Skeletal muscle satellite cell (primary cell): ENCODE measurements around the gene RIN3.

Experiments used
- H3K27me3 ChIP-seq: 2 replicates; pipeline ENCODE4 v1.7.0; 2013; ENCODE audit warnings: low read length; ENCODE audit not compliant: control insufficient read depth, insufficient read depth
- H3K36me3 ChIP-seq: 2 replicates; pipeline ENCODE4 v1.7.0; 2013; ENCODE audit warnings: mild to moderate bottlenecking, control low read depth, low read length; ENCODE audit not compliant: insufficient read depth
- H3K4me1 ChIP-seq: 2 replicates; pipeline ENCODE4 v1.7.0; 2013; ENCODE audit warnings: low read length; ENCODE audit not compliant: control insufficient read depth, insufficient read depth
- H3K4me2 ChIP-seq: 2 replicates; pipeline ENCODE4 v1.7.0; 2013; ENCODE audit warnings: mild to moderate bottlenecking, low read length
- H3K4me3 ChIP-seq: 2 replicates; pipeline ENCODE4 v1.7.0; 2013; ENCODE audit warnings: low read length
- H3K9ac ChIP-seq: 2 replicates; pipeline ENCODE4 v1.7.0; 2013; ENCODE audit warnings: mild to moderate bottlenecking, low read depth, low read length, moderate library complexity
- H3K9me3 ChIP-seq: replicated peaks from 2 replicates; pipeline ENCODE4 v1.7.0; 2013; ENCODE audit warnings: mild to moderate bottlenecking, control low read depth, low read length

The RIN3 gene

DNA sequence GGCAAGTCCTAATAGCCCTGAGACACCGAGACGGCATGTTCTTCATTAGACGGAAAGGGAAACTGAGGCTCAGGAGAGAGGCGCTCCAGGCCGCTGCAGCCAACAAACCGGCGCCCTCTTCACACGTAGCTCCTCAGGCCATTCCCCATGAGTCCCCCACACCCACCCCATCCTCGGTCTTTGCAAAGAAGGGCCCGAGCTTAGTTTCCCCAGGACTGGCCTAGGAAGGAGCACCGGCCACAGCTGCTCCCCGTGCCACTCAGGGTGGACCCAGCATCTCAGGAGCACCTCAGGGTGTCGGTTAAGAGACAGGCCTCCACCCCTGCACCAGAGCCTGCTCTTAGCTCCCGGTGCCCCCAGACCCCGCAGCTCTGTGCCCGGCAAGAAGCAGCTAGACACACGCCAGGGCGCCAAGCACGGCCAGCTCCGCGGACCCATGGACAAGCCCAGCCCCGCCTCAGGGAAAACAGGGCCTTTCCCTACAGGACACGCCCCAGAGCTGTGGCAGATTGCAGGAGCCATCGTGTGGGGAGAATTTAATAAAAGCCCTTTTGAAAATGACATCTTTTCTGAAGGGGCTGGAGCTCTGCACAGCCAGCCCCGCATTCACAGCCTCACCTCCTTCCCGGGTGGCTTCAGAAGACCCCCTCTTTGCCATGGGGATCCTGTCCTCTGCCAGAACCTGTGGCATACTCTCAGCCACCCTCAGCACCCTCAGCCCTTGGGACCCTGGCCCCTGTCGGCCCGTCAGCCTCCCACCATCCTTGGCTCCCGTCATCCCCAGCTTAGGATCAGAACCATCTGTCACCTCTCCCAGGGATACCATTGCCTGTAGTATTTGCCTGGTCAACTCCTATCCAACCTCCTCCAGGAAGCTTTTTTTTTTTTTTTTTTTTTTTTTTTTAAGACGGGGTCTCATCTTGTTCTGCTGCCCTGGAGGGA lies 175.1 kb downstream of the RIN3 start:
- no peaks in the 10 kb centered on the region for H3K4me1 ChIP-seq
- H3K4me3 ChIP-seq: no peak overlapping the region
- peaks cover 12% of the 10 kb centered on the region for H3K36me3 ChIP-seq
- H3K4me2 ChIP-seq: no peak overlapping the region
- H3K27me3 ChIP-seq: peaks cover 7% of the 10 kb centered on the region
- H3K9me3 ChIP-seq: no peaks in the 10 kb centered on the region
- no peak overlapping the region for H3K9ac ChIP-seq

DNA sequence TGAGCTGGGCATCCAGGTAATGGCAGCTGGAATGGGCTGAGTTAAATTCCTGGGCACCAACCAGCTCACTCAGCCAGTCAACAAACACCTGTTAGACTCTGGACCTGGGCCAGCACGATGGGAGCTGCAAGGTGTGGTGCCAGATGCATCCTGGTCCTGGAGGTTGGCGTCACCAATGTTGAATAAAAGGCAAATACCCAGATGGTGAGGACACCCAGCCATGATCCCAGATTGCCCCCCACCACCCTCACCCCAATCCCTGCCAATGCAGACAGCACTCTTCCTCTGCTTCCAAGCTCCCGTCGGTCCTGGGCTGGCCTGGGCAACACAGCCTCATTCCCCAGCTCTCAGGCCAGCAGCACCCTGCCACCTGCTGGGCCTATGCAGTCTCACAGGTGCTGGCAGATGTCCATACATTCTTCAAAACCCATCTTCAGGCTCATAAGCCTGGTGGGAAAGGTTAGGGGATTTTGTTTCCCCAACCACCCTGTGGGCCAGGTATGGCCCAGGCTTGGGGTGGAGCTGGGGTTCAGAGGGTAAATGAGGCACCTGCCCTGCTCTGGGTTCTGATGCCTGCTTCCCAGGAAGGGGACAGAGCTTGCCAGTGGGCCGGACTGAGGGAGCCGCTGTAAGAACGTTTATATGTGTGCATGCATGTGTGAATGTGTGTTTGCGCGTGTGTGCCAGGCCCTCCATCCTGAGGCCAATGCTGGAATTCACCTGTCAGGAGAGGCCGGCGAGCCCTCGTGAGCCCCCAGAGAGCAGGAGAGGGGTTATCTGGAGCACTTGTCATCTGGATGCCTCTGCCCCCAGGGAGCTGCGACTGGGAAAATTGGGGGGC lies 176.8 kb downstream of the RIN3 start:
- Histone ChIP-seq H3K9me3 (no peaks in the 10 kb centered on the region), H3K4me2 (no peak overlapping the region), H3K4me1 (no peaks in the 10 kb centered on the region), H3K9ac (no peak overlapping the region), H3K4me3 (no peak overlapping the region), H3K36me3 (peaks cover 8% of the 10 kb centered on the region), H3K27me3 (peaks cover 14% of the 10 kb centered on the region)

DNA sequence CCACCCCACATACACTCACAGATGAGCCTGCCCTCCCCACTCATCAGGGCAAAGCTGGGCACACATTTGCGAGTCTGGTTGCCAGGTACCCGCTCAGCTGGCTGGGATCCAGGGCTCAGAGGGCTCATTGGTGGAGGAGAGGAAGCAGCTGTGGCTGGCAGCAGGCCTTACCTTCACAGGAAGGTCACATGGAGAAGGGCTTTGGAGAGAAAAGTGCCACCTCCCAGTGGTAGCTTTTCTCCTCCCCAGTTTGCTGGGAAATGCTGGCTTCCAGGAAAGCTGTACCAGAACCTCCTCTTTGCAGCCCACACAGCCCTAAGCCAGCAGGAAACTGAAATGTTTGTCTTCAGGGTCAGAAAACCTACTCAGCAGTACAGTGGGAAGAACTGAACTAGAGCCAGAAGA lies 179.2 kb downstream of the RIN3 start:
- H3K9me3 ChIP-seq: no peaks in the 10 kb centered on the region
- peaks cover 4% of the 10 kb centered on the region for H3K36me3 ChIP-seq
- no peaks in the 10 kb centered on the region for H3K4me1 ChIP-seq
- no peak overlapping the region for H3K4me2 ChIP-seq
- H3K27me3 ChIP-seq: peaks cover 26% of the 10 kb centered on the region
- H3K9ac ChIP-seq: no peak overlapping the region
- H3K4me3 ChIP-seq: no peak overlapping the region

DNA sequence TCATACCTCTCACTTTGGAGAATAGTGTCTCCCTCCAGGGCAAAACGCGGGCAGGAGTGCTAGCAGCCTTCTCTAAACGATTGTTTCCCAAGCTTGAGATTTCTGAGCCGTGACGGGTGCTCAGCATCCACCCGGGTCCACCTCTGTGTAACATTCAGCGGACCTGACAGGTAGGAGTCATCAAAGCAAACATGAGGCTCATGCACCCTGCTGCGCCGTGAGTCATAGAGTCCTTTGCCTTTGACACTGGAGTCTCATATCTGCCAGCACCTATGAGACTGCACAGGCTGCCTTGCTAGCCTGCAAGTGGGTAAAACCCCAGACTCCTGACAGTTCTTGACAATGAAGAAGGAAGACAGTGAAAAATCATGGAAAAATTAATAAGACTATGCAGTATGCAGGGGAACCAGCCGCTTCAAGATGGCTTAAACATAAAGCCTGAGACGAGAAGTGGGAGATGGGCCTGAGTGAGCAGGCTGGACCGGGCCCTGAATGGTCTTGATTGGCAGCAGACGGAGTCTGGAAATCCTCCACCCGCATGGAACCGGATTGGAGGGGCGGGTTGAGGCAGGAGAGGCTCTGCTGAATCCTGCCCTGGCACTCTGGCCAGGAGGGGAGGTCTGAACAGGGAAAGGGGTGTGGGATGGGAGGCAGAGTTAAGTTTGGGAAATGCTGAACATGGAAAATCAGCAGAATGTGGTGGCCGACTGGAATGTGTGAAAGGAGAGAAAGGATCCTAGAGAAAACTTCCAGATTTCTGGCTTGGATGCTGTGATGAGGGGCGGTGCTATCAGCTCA lies 180.6 kb downstream of the RIN3 start:
- Histone ChIP-seq H3K9me3 (no peaks in the 10 kb centered on the region), H3K36me3 (no peaks in the 10 kb centered on the region), H3K9ac (no peak overlapping the region), H3K4me1 (no peaks in the 10 kb centered on the region), H3K4me2 (no peak overlapping the region), H3K27me3 (peaks cover 26% of the 10 kb centered on the region), H3K4me3 (no peak overlapping the region)

DNA sequence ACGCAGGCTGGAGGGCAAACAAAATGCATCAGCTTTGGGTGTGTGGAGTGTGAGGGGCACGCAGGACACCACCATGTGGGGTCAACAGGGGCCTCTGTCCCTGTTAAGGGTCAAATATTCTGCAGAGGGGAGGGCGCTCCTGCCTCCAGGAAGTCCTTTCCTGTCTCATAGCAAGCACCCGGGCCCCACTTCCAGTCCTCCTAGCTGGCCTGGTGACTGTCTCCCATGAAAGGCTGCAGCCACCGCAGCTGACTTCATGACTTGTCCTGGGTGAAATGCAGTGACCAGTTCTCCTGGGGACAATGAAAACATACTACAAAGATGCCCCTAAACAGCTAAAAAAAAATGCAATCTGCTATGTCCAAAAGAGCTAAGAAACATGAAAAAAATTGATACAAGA lies 181.2 kb downstream of the RIN3 start:
- Histone ChIP-seq H3K27me3 (peaks cover 26% of the 10 kb centered on the region), H3K9me3 (no peaks in the 10 kb centered on the region), H3K36me3 (no peaks in the 10 kb centered on the region), H3K4me3 (no peak overlapping the region), H3K4me1 (no peaks in the 10 kb centered on the region), H3K9ac (no peak overlapping the region), H3K4me2 (no peak overlapping the region)

DNA sequence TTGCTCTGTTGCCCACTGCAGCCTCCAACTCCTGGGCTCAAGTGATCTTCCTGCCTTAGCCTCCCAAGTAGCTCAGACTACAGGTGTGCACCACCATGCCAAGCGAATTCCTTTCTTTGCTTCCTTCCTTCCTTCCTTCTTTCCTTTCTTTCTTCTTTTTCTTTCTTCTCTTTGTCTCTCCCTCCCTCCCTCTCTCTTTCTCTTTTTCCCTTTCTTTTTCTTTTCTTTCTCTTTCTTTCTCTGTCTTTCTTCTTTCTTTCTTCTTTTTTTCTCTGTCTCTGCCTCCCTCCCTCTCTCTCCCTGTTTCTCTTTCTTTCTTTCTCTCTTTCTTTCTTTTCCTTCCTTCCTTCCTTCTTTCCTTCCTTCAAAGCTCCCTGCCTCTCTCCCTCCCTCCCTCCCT lies 182.0 kb downstream of the RIN3 start:
- peaks cover 26% of the 10 kb centered on the region for H3K27me3 ChIP-seq
- no peaks in the 10 kb centered on the region for H3K36me3 ChIP-seq
- no peaks in the 10 kb centered on the region for H3K9me3 ChIP-seq
- H3K4me3 ChIP-seq: no peak overlapping the region
- no peak overlapping the region for H3K4me2 ChIP-seq
- H3K4me1 ChIP-seq: no peaks in the 10 kb centered on the region
- no peak overlapping the region for H3K9ac ChIP-seq

DNA sequence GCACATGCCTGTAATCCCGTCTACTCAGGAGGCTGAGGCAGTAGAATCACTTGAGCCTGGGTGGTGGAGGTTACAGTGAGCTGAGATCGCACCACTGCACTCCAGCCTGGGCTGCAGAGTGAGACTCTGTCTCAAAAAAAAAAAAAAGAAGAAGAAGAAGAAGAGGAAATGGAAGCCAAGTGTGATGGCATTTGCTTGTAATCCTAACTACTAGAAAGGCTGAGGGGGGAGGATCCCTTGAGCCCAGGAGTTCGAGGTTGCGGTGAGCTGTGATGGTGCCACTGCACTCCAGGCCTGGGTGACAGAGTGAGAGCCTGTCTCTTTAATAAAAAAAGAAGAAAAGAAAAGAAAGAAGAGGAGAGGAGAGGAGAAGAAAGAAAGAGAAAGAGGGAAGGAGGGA lies 182.8 kb downstream of the RIN3 start:
- H3K4me3 ChIP-seq: no peak overlapping the region
- no peaks in the 10 kb centered on the region for H3K9me3 ChIP-seq
- H3K36me3 ChIP-seq: no peaks in the 10 kb centered on the region
- H3K27me3 ChIP-seq: peaks cover 26% of the 10 kb centered on the region
- H3K4me2 ChIP-seq: no peak overlapping the region
- no peak overlapping the region for H3K9ac ChIP-seq
- H3K4me1 ChIP-seq: no peaks in the 10 kb centered on the region

DNA sequence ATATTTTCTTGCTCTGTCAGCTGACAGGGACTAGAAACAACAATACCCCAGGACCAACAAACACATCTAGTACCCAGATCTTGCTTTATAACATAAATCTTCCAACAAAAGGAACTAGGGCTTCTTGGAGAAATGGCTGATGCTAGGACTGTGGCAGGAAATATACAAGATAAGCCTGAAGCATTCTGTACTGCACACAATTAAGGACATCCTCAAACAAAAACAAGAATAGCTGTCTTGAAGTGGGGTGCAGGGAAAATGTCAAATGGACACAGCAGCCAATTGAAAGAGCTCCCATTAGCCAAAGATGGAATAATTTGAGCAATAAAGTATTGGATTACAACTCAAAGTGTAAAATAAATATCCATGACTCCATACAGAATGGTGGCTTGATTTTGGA lies 184.8 kb downstream of the RIN3 start:
- no peak overlapping the region for H3K4me2 ChIP-seq
- H3K9ac ChIP-seq: no peak overlapping the region
- H3K36me3 ChIP-seq: no peaks in the 10 kb centered on the region
- H3K27me3 ChIP-seq: peaks cover 22% of the 10 kb centered on the region
- H3K4me1 ChIP-seq: no peaks in the 10 kb centered on the region
- H3K9me3 ChIP-seq: no peaks in the 10 kb centered on the region
- no peak overlapping the region for H3K4me3 ChIP-seq

DNA sequence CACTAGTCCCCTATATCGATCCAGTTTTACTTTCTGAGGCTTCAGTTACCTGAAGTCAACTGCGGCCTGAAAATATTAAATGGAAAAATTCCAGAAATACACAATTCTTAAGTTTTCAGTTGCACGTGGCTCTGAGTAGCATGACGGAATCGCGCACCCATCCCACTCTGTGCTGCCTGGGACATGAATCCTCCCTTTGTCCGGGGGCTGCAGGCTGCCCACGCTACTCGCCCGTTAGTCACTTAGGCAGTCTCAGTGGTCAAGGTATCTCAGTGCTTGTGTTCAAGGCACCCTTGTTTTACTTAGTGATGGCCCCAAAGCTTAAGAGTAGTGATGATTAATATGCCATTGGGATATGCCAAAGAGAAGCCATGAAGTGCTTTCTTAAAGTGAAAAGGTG lies 188.2 kb downstream of the RIN3 start:
- no peaks in the 10 kb centered on the region for H3K36me3 ChIP-seq
- H3K9ac ChIP-seq: no peak overlapping the region
- no peak overlapping the region for H3K4me3 ChIP-seq
- no peaks in the 10 kb centered on the region for H3K9me3 ChIP-seq
- H3K4me2 ChIP-seq: no peak overlapping the region
- no peaks in the 10 kb centered on the region for H3K4me1 ChIP-seq
- peaks cover 8% of the 10 kb centered on the region for H3K27me3 ChIP-seq

DNA sequence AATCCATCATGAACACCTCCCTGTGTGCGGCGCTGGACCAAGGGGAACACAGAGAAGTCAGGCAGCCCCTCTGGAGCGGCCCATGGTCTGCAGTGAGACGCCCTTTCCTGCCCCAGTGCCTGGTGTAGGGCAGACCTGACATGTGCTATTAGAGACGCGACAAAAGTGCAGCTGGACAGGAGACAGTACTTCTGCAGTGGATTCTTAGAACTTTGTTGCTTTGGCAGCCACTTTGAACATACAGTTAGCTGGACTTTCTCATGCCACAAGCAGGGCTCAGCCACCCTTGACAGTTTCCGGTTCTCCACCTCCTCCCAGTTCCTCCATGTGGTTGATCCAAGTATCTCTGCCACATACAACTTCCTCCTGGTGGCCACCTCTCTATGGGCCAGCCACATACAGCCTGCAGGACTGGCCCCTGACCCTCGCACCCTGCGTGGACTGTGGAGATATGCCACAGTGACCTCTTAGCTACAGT lies 188.9 kb downstream of the RIN3 start:
- Histone ChIP-seq H3K4me2 (no peak overlapping the region), H3K9me3 (no peaks in the 10 kb centered on the region), H3K27me3 (peaks cover 3% of the 10 kb centered on the region), H3K9ac (no peak overlapping the region), H3K4me3 (no peak overlapping the region), H3K4me1 (no peaks in the 10 kb centered on the region), H3K36me3 (no peaks in the 10 kb centered on the region)

DNA sequence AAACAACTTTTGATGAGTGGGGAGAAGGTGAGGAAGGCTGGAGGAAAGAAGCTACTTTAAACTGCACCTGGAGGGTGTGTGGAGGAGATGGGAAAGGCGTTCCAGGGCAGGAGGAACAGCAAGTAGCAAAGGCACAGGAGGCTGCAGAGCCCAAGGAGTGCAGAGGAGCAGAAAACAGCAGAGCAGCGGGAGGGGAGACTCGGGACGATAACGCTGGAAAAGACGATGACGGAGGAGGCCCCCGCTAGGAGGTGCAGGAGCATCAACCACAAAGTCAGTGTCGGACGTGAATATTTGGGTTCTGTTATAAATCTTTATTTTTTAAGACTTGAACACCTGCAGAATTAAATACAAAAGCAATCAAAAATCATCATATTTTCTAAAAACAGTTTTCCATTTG lies 189.9 kb downstream of the RIN3 start:
- Histone ChIP-seq H3K9ac (no peak overlapping the region), H3K9me3 (no peaks in the 10 kb centered on the region), H3K4me1 (no peaks in the 10 kb centered on the region), H3K36me3 (no peaks in the 10 kb centered on the region), H3K4me2 (no peak overlapping the region), H3K27me3 (no peaks in the 10 kb centered on the region), H3K4me3 (no peak overlapping the region)
